DND-41 (cell line): ENCODE data around the gene SLC11A1.

Experiments
- ATAC-seq: fragments of 200-7000 bp; cut with Tn5 transposase; 3 replicates; pipeline ENCODE4 v1.9.1; 2021; ENCODE audit warnings: low read depth; ENCODE audit not compliant: insufficient read depth
- DNase-seq: peaks from one replicate; pipeline ENCODE4 v3.0.0-alpha.2; 2020
- H2AFZ ChIP-seq: 2 replicates; pipeline ENCODE4 v1.6.0; 2012; ENCODE audit warnings: low read depth, low read length
- H3K27ac ChIP-seq: 2 replicates; pipeline ENCODE4 v1.5.1; 2012; ENCODE audit warnings: low read length, inconsistent platforms
- H3K27me3 ChIP-seq: fragments of 200-600 bp; sonication (generic); 2 replicates; pipeline ENCODE4 v1.6.0; 2012; ENCODE audit warnings: low read length, mild to moderate bottlenecking, inconsistent platforms; ENCODE audit not compliant: insufficient read depth, poor library complexity
- H3K36me3 ChIP-seq: 2 replicates; pipeline ENCODE4 v1.5.1; 2012; ENCODE audit warnings: low read length, inconsistent platforms; ENCODE audit not compliant: insufficient read depth
- H3K4me1 ChIP-seq: 2 replicates; pipeline ENCODE4 v1.5.1; 2012; ENCODE audit warnings: mild to moderate bottlenecking, low read length; ENCODE audit not compliant: insufficient read depth
- H3K4me2 ChIP-seq: 2 replicates; pipeline ENCODE4 v1.6.0; 2012; ENCODE audit warnings: mild to moderate bottlenecking, moderate library complexity, low read length, inconsistent platforms; ENCODE audit not compliant: insufficient read depth
- H3K4me3 ChIP-seq, 2 experiments: fragments of 200-600 bp in 1 of 2; shearing (Covaris generic) in 1 of 2; 2 replicates each; pipeline ENCODE4 v1.5.1; 2012 to 2016; ENCODE audit warnings: inconsistent platforms in 2 of 2, low read length in 2 of 2, mild to moderate bottlenecking in 2 of 2, low read depth in 1 of 2, moderate library complexity in 1 of 2
- H3K79me2 ChIP-seq: 2 replicates; pipeline ENCODE4 v1.6.0; 2012; ENCODE audit warnings: low read length, inconsistent platforms; ENCODE audit not compliant: insufficient read depth
- H3K9ac ChIP-seq: 2 replicates; pipeline ENCODE4 v1.6.0; 2012; ENCODE audit warnings: low read depth, mild to moderate bottlenecking, inconsistent platforms, low read length, moderate library complexity
- H3K9me3 ChIP-seq: 2 replicates; pipeline ENCODE4 v1.5.1; 2012; ENCODE audit warnings: low read length, moderate library complexity, mild to moderate bottlenecking, inconsistent platforms; ENCODE audit not compliant: insufficient read depth, severe bottlenecking
- H4K20me1 ChIP-seq: 2 replicates; pipeline ENCODE4 v1.6.0; 2012; ENCODE audit warnings: low read length; ENCODE audit not compliant: insufficient read depth
- CTCF ChIP-seq: IDR thresholded peaks from 2 replicates; pipeline ENCODE4 v1.5.1; 2012; ENCODE audit warnings: borderline replicate concordance, low read length, moderate library complexity, mild to moderate bottlenecking; ENCODE audit not compliant: poor library complexity, severe bottlenecking; ENCODE audit errors: extremely low read depth
- EZH2 ChIP-seq: IDR thresholded peaks from 3 replicates; pipeline ENCODE4 v1.6.1; 2012; ENCODE audit warnings: borderline replicate concordance, low read depth, mild to moderate bottlenecking, moderate library complexity, low read length, inconsistent platforms; ENCODE audit not compliant: severe bottlenecking

SLC11A1 gene

GRCh38 chr2:218387369-218388194 is 5.5 kb downstream of the SLC11A1 start:
- no peaks in the 10 kb centered on the region for H4K20me1 ChIP-seq
- TF ChIP-seq EZH2 (no peak), CTCF (no peak)
- ATAC-seq (no peak), DNase-seq (no peak)
- no peaks in the 10 kb centered on the region for H3K79me2 ChIP-seq
- no peaks in the 10 kb centered on the region for H3K27me3 ChIP-seq
- no peaks in the 10 kb centered on the region for H3K9me3 ChIP-seq
- no peak overlapping the region for H3K4me3 ChIP-seq
- H3K27ac ChIP-seq: no peak overlapping the region
- H3K4me1 ChIP-seq: no peaks in the 10 kb centered on the region
- H2AFZ ChIP-seq: no peak overlapping the region
- H3K4me2 ChIP-seq: no peak overlapping the region
- no peaks in the 10 kb centered on the region for H3K36me3 ChIP-seq
- no peak overlapping the region for H3K9ac ChIP-seq

- H3K9ac ChIP-seq: no peak overlapping the region
- H3K27ac ChIP-seq: no peak overlapping the region
- H3K9me3 ChIP-seq: no peaks in the 10 kb centered on the region
- H3K4me1 ChIP-seq: no peaks in the 10 kb centered on the region
- no peaks in the 10 kb centered on the region for H3K79me2 ChIP-seq
- DNase-seq (no peak), ATAC-seq (no peak)
- H4K20me1 ChIP-seq: no peaks in the 10 kb centered on the region
- TF ChIP-seq CTCF: no peak
- TF ChIP-seq EZH2: no peak
- H2AFZ ChIP-seq: no peak overlapping the region
- H3K27me3 ChIP-seq: no peaks in the 10 kb centered on the region
- no peaks in the 10 kb centered on the region for H3K36me3 ChIP-seq
- no peak overlapping the region for H3K4me2 ChIP-seq
- H3K4me3 ChIP-seq: no peak overlapping the region
Observed at GRCh38 chr2:218389333-218390150, 7.5 kb downstream of the SLC11A1 start.

- Histone ChIP-seq H3K4me2 (no peak overlapping the region), H3K36me3 (no peaks in the 10 kb centered on the region), H3K27ac (no peak overlapping the region), H3K27me3 (no peaks in the 10 kb centered on the region), H3K9me3 (no peaks in the 10 kb centered on the region), H3K4me3 (no peak overlapping the region), H4K20me1 (no peaks in the 10 kb centered on the region), H2AFZ (no peak overlapping the region), H3K4me1 (peaks cover 7% of the 10 kb centered on the region), H3K9ac (no peak overlapping the region), H3K79me2 (no peaks in the 10 kb centered on the region)
- DNase-seq: no peak
- TF ChIP-seq EZH2 (no peak), CTCF (no peak)
- ATAC-seq: no peak
Observed at GRCh38 chr2:218391202-218391601, 9.1 kb downstream of the SLC11A1 start.
